SK-N-SH (cell line): ENCODE measurements around the gene SETD5. TPM values are rescaled to one million over a fixed set of nuclear protein-coding genes. Genes with fewer than 3 reads are reported as not detected.

Experiments used
- CTCF ChIA-PET: fragments of 300-600, 350-600 bp; formaldehyde crosslinking; extraction: SDS; loops from one replicate; lab custom pipeline; 2021; lab: Yijun Ruan, JAX
- POLR2A ChIA-PET: fragments of 350-600 bp; sonication (Branson Sonifier 250); formaldehyde crosslinking; extraction: SDS; loops from one replicate; lab custom pipeline; 2020; ENCODE audit warnings: antibody characterized with exemption, inconsistent platforms; lab: Yijun Ruan, JAX
- DNase-seq: peaks from one replicate; pipeline ENCODE4 v3.0.0; 2012
- H2AFZ ChIP-seq: fragments of 200-600 bp; sonication (generic); 2 replicates; pipeline ENCODE4 v1.8.1; 2016; ENCODE audit warnings: antibody characterized with exemption, mild to moderate bottlenecking, low read depth
- H3F3A ChIP-seq: fragments of 200-600 bp; sonication (generic); replicated peaks from 2 replicates; pipeline ENCODE3; 2016; ENCODE audit warnings: antibody characterized with exemption, mild to moderate bottlenecking; ENCODE audit not compliant: insufficient read depth
- H3K27ac ChIP-seq, 2 experiments: fragments of 200-500 bp in 1 of 2; fragments of 200-600 bp in 1 of 2; sonication (Bioruptor generic) in 1 of 2; sonication (generic), shearing (Covaris generic) in 1 of 2; 2 replicates each; pipeline versions ENCODE4 v1.5.1 to v1.6.1; 2014 to 2016; ENCODE audit warnings: low read depth in 2 of 2, inconsistent platforms in 1 of 2, low read length in 1 of 2, mild to moderate bottlenecking in 1 of 2, mixed read lengths in 1 of 2
- H3K27me3 ChIP-seq: fragments of 200-600 bp; sonication (generic), shearing (Covaris generic); 2 replicates; pipeline ENCODE4 v1.6.1; 2016; ENCODE audit warnings: mixed run types; ENCODE audit not compliant: insufficient read depth
- H3K36me3 ChIP-seq, 2 experiments: fragments of 200-500 bp in 1 of 2; fragments of 200-600 bp in 1 of 2; sonication (Bioruptor generic) in 1 of 2; sonication (generic) in 1 of 2; replicated peaks in 1 of 2; 2 replicates each; pipeline versions ENCODE3 to v1.5.1; 2014 to 2016; ENCODE audit warnings: low read length in 1 of 2, mild to moderate bottlenecking in 1 of 2; ENCODE audit not compliant: insufficient read depth in 2 of 2, control insufficient read depth in 1 of 2
- H3K4me1 ChIP-seq, 2 experiments: fragments of 200-500 bp in 1 of 2; fragments of 200-600 bp in 1 of 2; sonication (Bioruptor generic) in 1 of 2; sonication (generic), shearing (Covaris generic) in 1 of 2; 2 replicates each; pipeline versions ENCODE4 v1.5.1 to v1.6.1; 2014 to 2016; ENCODE audit warnings: low read depth in 1 of 2, low read length in 1 of 2, mixed run types in 1 of 2; ENCODE audit not compliant: insufficient read depth in 2 of 2, control insufficient read depth in 1 of 2
- H3K4me2 ChIP-seq: fragments of 200-600 bp; sonication (generic), shearing (Covaris generic); 2 replicates; pipeline ENCODE4 v1.6.1; 2017; ENCODE audit warnings: mixed run types
- H3K4me3 ChIP-seq, 2 experiments: fragments of 200-500 bp in 1 of 2; fragments of 200-600 bp in 1 of 2; sonication (Bioruptor generic) in 1 of 2; sonication (generic), shearing (Covaris generic) in 1 of 2; 2 replicates each; pipeline versions ENCODE4 v1.5.1 to v1.8.1; 2014 to 2016; ENCODE audit warnings: low read depth in 2 of 2, inconsistent platforms in 1 of 2, low read length in 1 of 2, mild to moderate bottlenecking in 1 of 2, mixed read lengths in 1 of 2, moderate library complexity in 1 of 2
- H3K79me2 ChIP-seq: fragments of 200-600 bp; sonication (generic); 2 replicates; pipeline ENCODE4 v1.8.1; 2017; ENCODE audit warnings: mild to moderate bottlenecking; ENCODE audit not compliant: insufficient read depth
- H3K9ac ChIP-seq: fragments of 200-600 bp; sonication (generic); 2 replicates; pipeline ENCODE4 v1.6.1; 2017; ENCODE audit warnings: mixed run types
- H3K9me2 ChIP-seq: fragments of 200-600 bp; sonication (generic); 2 replicates; pipeline ENCODE4 v1.6.1; 2017; ENCODE audit warnings: mixed run types
- H3K9me3 ChIP-seq: fragments of 200-600 bp; sonication (generic); 2 replicates; pipeline ENCODE4 v1.6.1; 2017; ENCODE audit warnings: mixed run types, mild to moderate bottlenecking, moderate library complexity
- H4K20me1 ChIP-seq: fragments of 200-600 bp; sonication (generic); 2 replicates; pipeline ENCODE4 v1.6.1; 2017; ENCODE audit warnings: mild to moderate bottlenecking, mixed run types; ENCODE audit not compliant: insufficient read depth
- CHD2 ChIP-seq: fragments of 150-350 bp; IDR thresholded peaks from 2 replicates; pipeline ENCODE4 v1.6.1; 2018; ENCODE audit warnings: low read length; ENCODE audit not compliant: partially characterized antibody
- ELF1 ChIP-seq: IDR thresholded peaks from 2 replicates; pipeline ENCODE4 v1.4.0; 2012
- EP300 ChIP-seq, 2 experiments: IDR thresholded peaks; 2 replicates each; pipeline versions ENCODE4 v1.4.0 to v1.6.1; 2012; ENCODE audit warnings: borderline replicate concordance in 1 of 2, low read depth in 1 of 2, low read length in 1 of 2
- EZH2phosphoT487 ChIP-seq: fragments of 200-600 bp; sonication (generic); IDR thresholded peaks from 2 replicates; pipeline ENCODE4 v1.6.1; 2017; ENCODE audit warnings: low read depth, mixed run types, mild to moderate bottlenecking, antibody characterized with exemption, moderate library complexity, borderline replicate concordance
- FOSL2 ChIP-seq: IDR thresholded peaks from 2 replicates; pipeline ENCODE4 v1.4.0; 2012; ENCODE audit warnings: low read depth, mild to moderate bottlenecking, moderate library complexity, borderline replicate concordance
- FOXM1 ChIP-seq: IDR thresholded peaks from 2 replicates; pipeline ENCODE4 v1.4.0; 2012; ENCODE audit warnings: low read depth, mild to moderate bottlenecking
- JUND ChIP-seq: IDR thresholded peaks from 2 replicates; pipeline ENCODE4 v1.4.0; 2012
- MEF2A ChIP-seq: IDR thresholded peaks from 2 replicates; pipeline ENCODE4 v1.4.0; 2012; ENCODE audit warnings: low read depth, borderline replicate concordance
- NFIC ChIP-seq: IDR thresholded peaks from 2 replicates; pipeline ENCODE4 v1.4.0; 2012; ENCODE audit warnings: borderline replicate concordance
- NRF1 ChIP-seq: IDR thresholded peaks from 2 replicates; pipeline ENCODE4 v1.6.1; 2012; ENCODE audit warnings: low read depth, mild to moderate bottlenecking, low read length
- POLR2AphosphoS5 ChIP-seq: IDR thresholded peaks from 2 replicates; pipeline ENCODE4 v1.6.1; 2012; ENCODE audit warnings: low read depth, low read length
- RFX5 ChIP-seq: IDR thresholded peaks from 2 replicates; pipeline ENCODE4 v1.6.1; 2012; ENCODE audit warnings: mild to moderate bottlenecking, improper control_type of control experiment, low read length
- SMC3 ChIP-seq: IDR thresholded peaks from 2 replicates; pipeline ENCODE4 v1.6.1; 2012; ENCODE audit warnings: low read depth, low read length, improper control_type of control experiment
- WGBS: methylation state at CpG from one replicate; pipeline ENCODE4 v1.1.6; 2017; ENCODE audit warnings: low lambda C conversion rate; 5-methylcytosine and 5-hydroxymethylcytosine counted together
- polyA plus RNA-seq, 3 experiments: library from polyadenylated mRNA; depleted of rRNA; stranded (reverse); fragments of >200 nt; gene quantifications; 2 replicates each; pipeline ENCODE4 v1.2.3, GENCODE V29; 2012
- TF ChIP-seq, protein P1 (sequence below): IDR thresholded peaks from 2 replicates; pipeline ENCODE4 v1.6.1; 2012; ENCODE audit warnings: mild to moderate bottlenecking, low read depth, low read length, moderate library complexity
- TF ChIP-seq, protein P2 (sequence below): IDR thresholded peaks from 2 replicates; pipeline ENCODE4 v1.4.0; 2012; ENCODE audit warnings: low read depth, borderline replicate concordance
- TF ChIP-seq, protein P3 (sequence below): fragments of 150-350 bp; IDR thresholded peaks from 2 replicates; pipeline ENCODE4 v1.6.1; 2016; ENCODE audit warnings: mild to moderate bottlenecking, low read depth, low read length
- TF ChIP-seq, protein P4 (sequence below): IDR thresholded peaks from 2 replicates; pipeline ENCODE4; 2012

Gene SETD5
- polyA plus RNA-seq, 1 of the 3 experiments (the other 2 are of a cell fraction) = 32.3 TPM

DNA sequence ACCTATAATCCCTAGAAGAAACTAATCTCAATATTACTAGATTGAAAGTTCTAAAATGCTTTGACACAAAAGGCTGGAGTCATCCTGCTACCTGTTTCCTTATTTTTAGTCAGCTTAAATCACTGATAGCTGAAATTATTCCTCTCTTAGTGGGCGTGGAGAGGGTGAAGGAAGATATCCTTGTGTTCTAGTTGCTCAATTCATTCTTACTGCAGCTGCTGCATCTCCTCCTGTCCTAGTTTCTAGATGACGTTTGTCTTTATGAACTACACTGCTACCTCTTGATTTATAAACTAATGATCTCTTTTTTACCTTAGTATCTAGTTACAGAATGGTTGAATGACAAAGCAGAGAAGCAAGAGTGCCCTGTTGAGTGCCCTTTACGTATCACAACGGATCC is 50.7 kb downstream of the SETD5 start (continued):
- TF ChIP-seq, protein P1, sequence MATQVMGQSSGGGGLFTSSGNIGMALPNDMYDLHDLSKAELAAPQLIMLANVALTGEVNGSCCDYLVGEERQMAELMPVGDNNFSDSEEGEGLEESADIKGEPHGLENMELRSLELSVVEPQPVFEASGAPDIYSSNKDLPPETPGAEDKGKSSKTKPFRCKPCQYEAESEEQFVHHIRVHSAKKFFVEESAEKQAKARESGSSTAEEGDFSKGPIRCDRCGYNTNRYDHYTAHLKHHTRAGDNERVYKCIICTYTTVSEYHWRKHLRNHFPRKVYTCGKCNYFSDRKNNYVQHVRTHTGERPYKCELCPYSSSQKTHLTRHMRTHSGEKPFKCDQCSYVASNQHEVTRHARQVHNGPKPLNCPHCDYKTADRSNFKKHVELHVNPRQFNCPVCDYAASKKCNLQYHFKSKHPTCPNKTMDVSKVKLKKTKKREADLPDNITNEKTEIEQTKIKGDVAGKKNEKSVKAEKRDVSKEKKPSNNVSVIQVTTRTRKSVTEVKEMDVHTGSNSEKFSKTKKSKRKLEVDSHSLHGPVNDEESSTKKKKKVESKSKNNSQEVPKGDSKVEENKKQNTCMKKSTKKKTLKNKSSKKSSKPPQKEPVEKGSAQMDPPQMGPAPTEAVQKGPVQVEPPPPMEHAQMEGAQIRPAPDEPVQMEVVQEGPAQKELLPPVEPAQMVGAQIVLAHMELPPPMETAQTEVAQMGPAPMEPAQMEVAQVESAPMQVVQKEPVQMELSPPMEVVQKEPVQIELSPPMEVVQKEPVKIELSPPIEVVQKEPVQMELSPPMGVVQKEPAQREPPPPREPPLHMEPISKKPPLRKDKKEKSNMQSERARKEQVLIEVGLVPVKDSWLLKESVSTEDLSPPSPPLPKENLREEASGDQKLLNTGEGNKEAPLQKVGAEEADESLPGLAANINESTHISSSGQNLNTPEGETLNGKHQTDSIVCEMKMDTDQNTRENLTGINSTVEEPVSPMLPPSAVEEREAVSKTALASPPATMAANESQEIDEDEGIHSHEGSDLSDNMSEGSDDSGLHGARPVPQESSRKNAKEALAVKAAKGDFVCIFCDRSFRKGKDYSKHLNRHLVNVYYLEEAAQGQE = no peak

DNA sequence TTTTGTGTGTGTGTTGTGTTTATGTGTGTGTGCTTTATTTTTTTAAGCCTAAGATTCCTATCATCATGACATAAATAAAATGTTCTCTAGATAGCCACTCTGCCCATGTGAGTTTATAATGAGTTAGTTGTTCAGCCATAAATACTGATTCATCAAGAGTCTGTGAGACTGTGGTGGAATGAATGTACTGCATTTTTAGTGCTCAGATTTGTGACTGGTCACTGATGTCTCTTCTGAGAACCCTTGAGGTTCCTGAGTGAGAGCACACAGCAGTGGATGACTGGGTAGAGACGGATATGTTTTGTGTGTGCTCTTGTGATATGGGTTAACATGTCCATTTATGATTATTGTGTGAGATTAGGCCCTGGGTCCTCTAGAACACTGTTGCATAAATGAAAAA is 51.2 kb downstream of the SETD5 start:
- no peak overlapping the region for H3K4me3 ChIP-seq
- ChIA-PET CTCF (no interaction called here), POLR2A (no interaction called here)
- no peaks in the 10 kb centered on the region for H3K9me2 ChIP-seq
- H3K9me3 ChIP-seq = no peaks in the 10 kb centered on the region
- H3K27ac ChIP-seq = no peak overlapping the region
- DNase-seq = no peak
- H3K79me2 ChIP-seq = peaks cover 64% of the 10 kb centered on the region
- no peaks in the 10 kb centered on the region for H3K27me3 ChIP-seq
- TF ChIP-seq NFIC (no peak), JUND (no peak), EP300 (IDR thresholded peaks at IDR 0.05; ENCODE audit: borderline replicate concordance in 1 of 2, low read depth in 1 of 2, low read length in 1 of 2) (no peak), SMC3 (no peak), NRF1 (no peak), POLR2AphosphoS5 (no peak), FOXM1 (no peak), ELF1 (no peak), EZH2phosphoT487 (no peak), MEF2A (no peak), CHD2 (no peak), RFX5 (no peak), FOSL2 (no peak)
- TF ChIP-seq, protein P2, sequence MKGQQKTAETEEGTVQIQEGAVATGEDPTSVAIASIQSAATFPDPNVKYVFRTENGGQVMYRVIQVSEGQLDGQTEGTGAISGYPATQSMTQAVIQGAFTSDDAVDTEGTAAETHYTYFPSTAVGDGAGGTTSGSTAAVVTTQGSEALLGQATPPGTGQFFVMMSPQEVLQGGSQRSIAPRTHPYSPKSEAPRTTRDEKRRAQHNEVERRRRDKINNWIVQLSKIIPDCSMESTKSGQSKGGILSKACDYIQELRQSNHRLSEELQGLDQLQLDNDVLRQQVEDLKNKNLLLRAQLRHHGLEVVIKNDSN = no peak
- TF ChIP-seq, protein P3, sequence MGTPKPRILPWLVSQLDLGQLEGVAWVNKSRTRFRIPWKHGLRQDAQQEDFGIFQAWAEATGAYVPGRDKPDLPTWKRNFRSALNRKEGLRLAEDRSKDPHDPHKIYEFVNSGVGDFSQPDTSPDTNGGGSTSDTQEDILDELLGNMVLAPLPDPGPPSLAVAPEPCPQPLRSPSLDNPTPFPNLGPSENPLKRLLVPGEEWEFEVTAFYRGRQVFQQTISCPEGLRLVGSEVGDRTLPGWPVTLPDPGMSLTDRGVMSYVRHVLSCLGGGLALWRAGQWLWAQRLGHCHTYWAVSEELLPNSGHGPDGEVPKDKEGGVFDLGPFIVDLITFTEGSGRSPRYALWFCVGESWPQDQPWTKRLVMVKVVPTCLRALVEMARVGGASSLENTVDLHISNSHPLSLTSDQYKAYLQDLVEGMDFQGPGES = no peak
- TF ChIP-seq, protein P4, sequence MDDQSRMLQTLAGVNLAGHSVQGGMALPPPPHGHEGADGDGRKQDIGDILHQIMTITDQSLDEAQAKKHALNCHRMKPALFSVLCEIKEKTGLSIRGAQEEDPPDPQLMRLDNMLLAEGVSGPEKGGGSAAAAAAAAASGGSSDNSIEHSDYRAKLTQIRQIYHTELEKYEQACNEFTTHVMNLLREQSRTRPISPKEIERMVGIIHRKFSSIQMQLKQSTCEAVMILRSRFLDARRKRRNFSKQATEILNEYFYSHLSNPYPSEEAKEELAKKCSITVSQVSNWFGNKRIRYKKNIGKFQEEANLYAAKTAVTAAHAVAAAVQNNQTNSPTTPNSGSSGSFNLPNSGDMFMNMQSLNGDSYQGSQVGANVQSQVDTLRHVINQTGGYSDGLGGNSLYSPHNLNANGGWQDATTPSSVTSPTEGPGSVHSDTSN = no peak
- TF ChIP-seq, protein P1 = no peak
- TF ChIP-seq, all 33 proteins: peak for 0
- Histone ChIP-seq H3K4me1 (no peaks in the 10 kb centered on the region), H3K36me3 (peaks cover 87 to 89% of the 10 kb centered on the region in 2 experiments), H3K9ac (no peak overlapping the region), H3F3A (peaks cover 19% of the 10 kb centered on the region), H3K4me2 (no peak overlapping the region), H4K20me1 (no peaks in the 10 kb centered on the region), H2AFZ (no peak overlapping the region)
- 100% methylated on average over 1 of the region's 1 CpG for WGBS
